GM12891 (cell line): ENCODE data around the gene MAGEC3.
"Not testable (repeated sequence)": the region's sequence is repeated elsewhere in the genome, so short reads cannot be mapped to it uniquely, and the experiment has no call there.

Source experiments
- PAX5 ChIP-seq: IDR thresholded peaks from 2 replicates; pipeline ENCODE4 v1.6.1; 2011; ENCODE audit warnings: low read length, moderate library complexity, mild to moderate bottlenecking; ENCODE audit not compliant: insufficient read depth, severe bottlenecking
- POLR2A ChIP-seq: IDR thresholded peaks from 2 replicates; pipeline ENCODE4 v1.6.1; 2011; ENCODE audit warnings: low read depth, low read length, control low read depth
- POLR2AphosphoS5 ChIP-seq: IDR thresholded peaks from 2 replicates; pipeline ENCODE4 v1.6.1; 2011; ENCODE audit warnings: low read depth, low read length, control low read depth
- SPI1 ChIP-seq: IDR thresholded peaks from 2 replicates; pipeline ENCODE4 v1.6.1; 2011; ENCODE audit warnings: low read depth, low read length, control low read depth
- TAF1 ChIP-seq: IDR thresholded peaks from 2 replicates; pipeline ENCODE4 v1.6.1; 2011; ENCODE audit warnings: low read depth, low read length, control low read depth

- not testable (repeated sequence) for TF ChIP-seq TAF1, POLR2A, POLR2AphosphoS5, SPI1, PAX5
Measured at GRCh38 chrX:141888811-141889210, 50.7 kb downstream of the MAGEC3 start.
